ENCODE results near the gene AKAP3.

- TF ChIP-seq, protein P1, sequence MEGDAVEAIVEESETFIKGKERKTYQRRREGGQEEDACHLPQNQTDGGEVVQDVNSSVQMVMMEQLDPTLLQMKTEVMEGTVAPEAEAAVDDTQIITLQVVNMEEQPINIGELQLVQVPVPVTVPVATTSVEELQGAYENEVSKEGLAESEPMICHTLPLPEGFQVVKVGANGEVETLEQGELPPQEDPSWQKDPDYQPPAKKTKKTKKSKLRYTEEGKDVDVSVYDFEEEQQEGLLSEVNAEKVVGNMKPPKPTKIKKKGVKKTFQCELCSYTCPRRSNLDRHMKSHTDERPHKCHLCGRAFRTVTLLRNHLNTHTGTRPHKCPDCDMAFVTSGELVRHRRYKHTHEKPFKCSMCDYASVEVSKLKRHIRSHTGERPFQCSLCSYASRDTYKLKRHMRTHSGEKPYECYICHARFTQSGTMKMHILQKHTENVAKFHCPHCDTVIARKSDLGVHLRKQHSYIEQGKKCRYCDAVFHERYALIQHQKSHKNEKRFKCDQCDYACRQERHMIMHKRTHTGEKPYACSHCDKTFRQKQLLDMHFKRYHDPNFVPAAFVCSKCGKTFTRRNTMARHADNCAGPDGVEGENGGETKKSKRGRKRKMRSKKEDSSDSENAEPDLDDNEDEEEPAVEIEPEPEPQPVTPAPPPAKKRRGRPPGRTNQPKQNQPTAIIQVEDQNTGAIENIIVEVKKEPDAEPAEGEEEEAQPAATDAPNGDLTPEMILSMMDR (optimal IDR thresholded peaks at IDR 0.05 in 1 of 3, IDR thresholded peaks at IDR 0.05 in 1 of 3, conservative IDR thresholded peaks at IDR 0.05 in 1 of 3; ENCODE audit: extremely low read depth in 1 of 3, insufficient read depth in 2 of 3, low read length in 3 of 3), result no peak
- TF ChIP-seq EZH2 (IDR thresholded peaks at IDR 0.05; ENCODE audit: low read length), result no peak
Observed at GRCh38 chr12:4643747-4644146, 5.1 kb downstream of the AKAP3 start.

All from keratinocyte (primary cell).